HG03097 (cell line): ENCODE results near the gene AUP1.
A peak's percentile ranks its signal among the peaks of the same experiment; 100 is the strongest.

Source experiments
- ATAC-seq: cut with Tn5 transposase; IDR thresholded peaks from one replicate; pipeline ENCODE4 v1.9.1; 2021; ENCODE audit not compliant: unreplicated experiment, low FRiP score

The AUP1 gene

GRCh38 chr2:74538881-74539339, 9.4 kb upstream of the AUP1 start:
- ATAC-seq: no peak

- no peak for ATAC-seq
Observed at GRCh38 chr2:74537140-74537539, 7.6 kb upstream of the AUP1 start.

GRCh38 chr2:74536166-74536950, 6.9 kb upstream of the AUP1 start:
- ATAC-seq: no peak

GRCh38 chr2:74535440-74535965, 6.0 kb upstream of the AUP1 start:
- ATAC-seq: no peak

GRCh38 chr2:74534411-74534810, 4.9 kb upstream of the AUP1 start:
- no peak for ATAC-seq

GRCh38 chr2:74533464-74533863, 4.0 kb upstream of the AUP1 start:
- no peak for ATAC-seq

- no peak for ATAC-seq
Observed at GRCh38 chr2:74532222-74532621, 2.7 kb upstream of the AUP1 start.

- no peak for ATAC-seq
Observed at GRCh38 chr2:74531666-74532065, 2.2 kb upstream of the AUP1 start.

- ATAC-seq: peak; percentile 27
Observed at GRCh38 chr2:74530239-74531187, 1.0 kb upstream of the AUP1 start.

- peak; percentile 5 for ATAC-seq
Observed at GRCh38 chr2:74528600-74529356, 728 bp downstream of the AUP1 start.

GRCh38 chr2:74527741-74528140, 1.8 kb downstream of the AUP1 start:
- ATAC-seq: no peak

- no peak for ATAC-seq
Observed at GRCh38 chr2:74526649-74527230, 2.8 kb downstream of the AUP1 start.

- ATAC-seq: no peak
Observed at GRCh38 chr2:74525717-74526648, 3.5 kb downstream of the AUP1 start, which contains the start of gene DQX1. DQX1 (minus strand) TSS chr2:74526231; CDS start chr2:74525729, 502 bp downstream.

- no peak for ATAC-seq
Observed at GRCh38 chr2:74524955-74525716, 4.4 kb downstream of the AUP1 start.

GRCh38 chr2:74524005-74524404, 5.5 kb downstream of the AUP1 start:
- no peak for ATAC-seq

GRCh38 chr2:74522516-74522915, 7.0 kb downstream of the AUP1 start:
- ATAC-seq: no peak

- no peak for ATAC-seq
Observed at GRCh38 chr2:74516650-74517049, 12.9 kb downstream of the AUP1 start.

- ATAC-seq: no peak
Observed at GRCh38 chr2:74515981-74516633, 13.4 kb downstream of the AUP1 start.
